ENCODE results near the gene CHRND.

CHRND gene

GRCh38 chr2:232478571-232479340, 47.2 kb upstream of the CHRND start:
- peaks cover 6% of the 10 kb centered on the region for H3K27me3 ChIP-seq (ENCODE audit: insufficient read depth, low read length, poor library complexity)
- no peaks in the 10 kb centered on the region; the same call in 1 of the 2 replicates for H4K20me1 ChIP-seq (ENCODE audit: insufficient read depth, low read length)
- H3K4me2 ChIP-seq (ENCODE audit: insufficient read depth, low read length) = no peak overlapping the region
- DNase-seq (no peak), ATAC-seq (ENCODE audit: insufficient read depth, low read depth) (no peak)
- no peak overlapping the region for H2AFZ ChIP-seq (ENCODE audit: low read depth, low read length)
- H3K4me3 ChIP-seq (ENCODE audit: low read depth in 1 of 2, low read length in 2 of 2) = no peak overlapping the region
- H3K27ac ChIP-seq (ENCODE audit: low read length) = no peak overlapping the region
- no peak for TF ChIP-seq EZH2 (IDR thresholded peaks at IDR 0.05; ENCODE audit: borderline replicate concordance, low read depth, low read length, severe bottlenecking)
- TF ChIP-seq CTCF (IDR thresholded peaks at IDR 0.05; ENCODE audit: borderline replicate concordance, extremely low read depth, low read length, poor library complexity, severe bottlenecking) = no peak
- H3K9me3 ChIP-seq (ENCODE audit: insufficient read depth, low read length, severe bottlenecking) = no peaks in the 10 kb centered on the region
- H3K4me1 ChIP-seq (ENCODE audit: insufficient read depth, low read length) = no peaks in the 10 kb centered on the region
- H3K9ac ChIP-seq (ENCODE audit: low read depth, low read length) = no peak overlapping the region
- no peaks in the 10 kb centered on the region for H3K79me2 ChIP-seq (ENCODE audit: insufficient read depth, low read length)
- H3K36me3 ChIP-seq (ENCODE audit: insufficient read depth, low read length) = no peaks in the 10 kb centered on the region

- no peak for DNase-seq
- H3K4me2 ChIP-seq (ENCODE audit: insufficient read depth, low read length) = no peak overlapping the region
- no peaks in the 10 kb centered on the region for H3K79me2 ChIP-seq (ENCODE audit: insufficient read depth, low read length)
- peaks cover 6% of the 10 kb centered on the region for H3K27me3 ChIP-seq (ENCODE audit: insufficient read depth, low read length, poor library complexity)
- no peaks in the 10 kb centered on the region; the same call in 1 of the 2 replicates for H4K20me1 ChIP-seq (ENCODE audit: insufficient read depth, low read length)
- no peaks in the 10 kb centered on the region for H3K9me3 ChIP-seq (ENCODE audit: insufficient read depth, low read length, severe bottlenecking)
- H2AFZ ChIP-seq (ENCODE audit: low read depth, low read length) = no peak overlapping the region
- no peaks in the 10 kb centered on the region for H3K36me3 ChIP-seq (ENCODE audit: insufficient read depth, low read length)
- no peak overlapping the region for H3K4me3 ChIP-seq (ENCODE audit: low read depth in 1 of 2, low read length in 2 of 2)
- H3K9ac ChIP-seq (ENCODE audit: low read depth, low read length) = no peak overlapping the region
- TF ChIP-seq EZH2 (IDR thresholded peaks at IDR 0.05; ENCODE audit: borderline replicate concordance, low read depth, low read length, severe bottlenecking) = no peak
- TF ChIP-seq CTCF (IDR thresholded peaks at IDR 0.05; ENCODE audit: borderline replicate concordance, extremely low read depth, low read length, poor library complexity, severe bottlenecking) = no peak
- no peak overlapping the region for H3K27ac ChIP-seq (ENCODE audit: low read length)
- no peaks in the 10 kb centered on the region for H3K4me1 ChIP-seq (ENCODE audit: insufficient read depth, low read length)
- no peak for ATAC-seq (ENCODE audit: insufficient read depth, low read depth)
These were observed 46.4 kb upstream of the CHRND start for GRCh38 chr2:232479341-232480200.

- Histone ChIP-seq H3K27me3 (ENCODE audit: insufficient read depth, low read length, poor library complexity) (no peaks in the 10 kb centered on the region), H3K79me2 (ENCODE audit: insufficient read depth, low read length) (no peaks in the 10 kb centered on the region), H3K4me2 (ENCODE audit: insufficient read depth, low read length) (no peak overlapping the region), H4K20me1 (ENCODE audit: insufficient read depth, low read length) (no peaks in the 10 kb centered on the region; the same call in 1 of the 2 replicates), H3K36me3 (ENCODE audit: insufficient read depth, low read length) (no peaks in the 10 kb centered on the region), H3K4me1 (ENCODE audit: insufficient read depth, low read length) (no peaks in the 10 kb centered on the region), H3K9ac (ENCODE audit: low read depth, low read length) (no peak overlapping the region), H3K4me3 (ENCODE audit: low read depth in 1 of 2, low read length in 2 of 2) (no peak overlapping the region), H3K27ac (ENCODE audit: low read length) (no peak overlapping the region), H2AFZ (ENCODE audit: low read depth, low read length) (no peak overlapping the region), H3K9me3 (ENCODE audit: insufficient read depth, low read length, severe bottlenecking) (no peaks in the 10 kb centered on the region)
- DNase-seq (no peak), ATAC-seq (ENCODE audit: insufficient read depth, low read depth) (no peak; the same call in 2 of the 3 replicates)
- TF ChIP-seq EZH2 (IDR thresholded peaks at IDR 0.05; ENCODE audit: borderline replicate concordance, low read depth, low read length, severe bottlenecking) = no peak
These were observed 45.5 kb upstream of the CHRND start for GRCh38 chr2:232480201-232481190.
